ENCODE data around the gene LMX1A.

LMX1A gene

DNA sequence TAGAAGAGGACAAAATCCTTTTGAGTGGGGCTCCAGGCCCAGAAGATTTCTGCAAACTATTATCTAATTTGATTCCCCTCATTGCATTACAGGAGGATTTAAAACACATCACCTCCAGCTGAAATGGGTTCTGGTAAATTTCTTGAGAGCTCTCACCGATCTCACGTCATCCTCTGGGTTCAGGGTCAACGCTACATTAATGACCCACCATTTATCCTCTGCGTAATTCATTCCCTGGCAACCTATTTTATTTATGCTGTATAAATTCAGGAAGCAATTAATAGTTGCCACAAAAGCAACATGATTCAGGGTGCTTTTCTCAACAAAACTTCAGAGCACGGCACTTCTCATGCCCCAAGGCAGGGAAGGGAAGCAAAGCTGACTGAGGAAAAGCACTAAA is 38.9 kb downstream of the LMX1A start:
- DNase-seq: peak in 1 of 3 experiments; percentile 24

DNA sequence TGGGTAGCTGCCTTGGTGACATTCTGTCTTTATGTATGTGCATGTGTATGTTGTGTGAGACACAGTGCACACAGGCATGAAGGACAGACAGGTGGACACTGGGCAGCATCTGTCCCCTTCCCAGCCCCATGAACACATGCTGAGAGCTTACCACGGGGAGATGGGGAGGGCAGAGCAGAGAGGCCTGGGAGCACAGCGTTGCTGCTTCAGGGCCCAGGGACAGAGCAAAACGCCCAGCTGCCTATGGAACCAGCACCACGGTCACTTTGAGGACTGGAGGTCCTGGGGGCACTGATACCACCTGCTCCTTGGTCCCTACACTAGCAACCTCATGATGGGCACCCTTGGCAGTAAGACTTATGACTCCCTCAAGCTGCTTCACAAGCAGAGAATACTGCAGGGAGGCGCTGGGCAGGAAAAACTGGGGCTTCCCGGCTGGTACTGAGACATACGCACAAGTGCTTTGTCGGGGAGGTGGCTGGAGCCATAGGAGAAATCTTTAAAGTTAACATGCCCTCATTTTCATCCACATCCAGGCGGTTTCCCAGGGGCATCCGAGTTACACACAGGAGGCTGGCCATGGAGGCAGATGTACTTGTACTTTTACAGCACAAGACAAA is 40.3 kb downstream of the LMX1A start:
- DNase-seq: no peak

DNA sequence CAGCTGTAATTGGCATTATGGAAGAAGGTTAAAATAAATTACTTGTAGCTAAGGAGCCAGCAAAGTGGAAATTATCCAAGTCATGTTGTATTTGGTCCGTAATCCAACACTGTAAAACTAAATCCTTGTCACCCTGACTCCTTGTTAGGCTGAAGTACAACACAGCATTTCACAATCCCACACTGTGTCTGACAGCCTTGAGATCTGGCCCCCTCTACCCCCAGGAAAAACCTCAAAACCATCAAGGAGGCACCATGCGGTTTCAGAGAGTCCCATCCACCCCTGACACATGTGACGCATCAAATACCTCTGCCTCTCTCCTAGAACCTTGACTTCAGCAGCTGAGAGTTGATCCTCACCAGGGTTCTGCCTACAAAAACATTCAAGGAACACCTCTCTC is 41.0 kb downstream of the LMX1A start:
- no peak for DNase-seq

DNA sequence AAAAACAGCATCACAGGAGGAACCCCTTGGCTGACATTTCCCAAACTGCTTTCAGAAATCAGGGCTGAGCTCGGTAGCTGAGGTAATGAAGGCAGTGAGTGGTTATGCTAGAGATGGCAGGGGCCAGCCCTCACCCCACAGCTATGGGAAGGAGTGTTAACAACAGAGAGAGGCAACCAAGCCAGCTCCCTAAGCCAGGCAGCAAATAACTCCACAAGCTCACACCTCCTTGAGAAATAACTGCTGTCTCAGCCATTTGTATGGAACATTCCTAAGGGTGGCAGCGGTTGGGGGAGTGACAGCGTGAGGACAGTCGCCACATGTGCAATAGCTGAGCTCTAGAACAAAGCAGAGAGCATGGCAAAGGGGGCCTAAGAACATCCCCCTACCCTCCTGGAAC is 42.6 kb downstream of the LMX1A start:
- DNase-seq: no peak

DNA sequence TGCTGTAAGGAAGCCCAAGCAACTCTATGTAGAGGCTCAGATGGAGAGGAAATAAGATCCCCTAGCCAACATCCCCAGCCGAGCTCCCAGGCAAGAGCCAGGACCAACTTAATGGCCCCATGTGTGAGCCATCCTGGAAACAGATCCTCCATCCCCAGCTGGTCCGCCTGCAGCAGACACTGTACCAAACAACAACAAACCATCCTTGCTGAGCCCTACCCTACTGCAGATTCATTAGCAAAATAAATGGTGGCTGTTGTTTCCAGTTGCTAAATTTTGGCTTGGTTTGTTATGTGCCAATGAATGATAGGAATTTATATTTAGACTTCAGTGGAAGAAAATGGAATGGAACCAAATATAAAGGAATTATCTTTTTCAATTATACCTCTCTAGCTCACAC is 43.9 kb downstream of the LMX1A start:
- DNase-seq: no peak

DNA sequence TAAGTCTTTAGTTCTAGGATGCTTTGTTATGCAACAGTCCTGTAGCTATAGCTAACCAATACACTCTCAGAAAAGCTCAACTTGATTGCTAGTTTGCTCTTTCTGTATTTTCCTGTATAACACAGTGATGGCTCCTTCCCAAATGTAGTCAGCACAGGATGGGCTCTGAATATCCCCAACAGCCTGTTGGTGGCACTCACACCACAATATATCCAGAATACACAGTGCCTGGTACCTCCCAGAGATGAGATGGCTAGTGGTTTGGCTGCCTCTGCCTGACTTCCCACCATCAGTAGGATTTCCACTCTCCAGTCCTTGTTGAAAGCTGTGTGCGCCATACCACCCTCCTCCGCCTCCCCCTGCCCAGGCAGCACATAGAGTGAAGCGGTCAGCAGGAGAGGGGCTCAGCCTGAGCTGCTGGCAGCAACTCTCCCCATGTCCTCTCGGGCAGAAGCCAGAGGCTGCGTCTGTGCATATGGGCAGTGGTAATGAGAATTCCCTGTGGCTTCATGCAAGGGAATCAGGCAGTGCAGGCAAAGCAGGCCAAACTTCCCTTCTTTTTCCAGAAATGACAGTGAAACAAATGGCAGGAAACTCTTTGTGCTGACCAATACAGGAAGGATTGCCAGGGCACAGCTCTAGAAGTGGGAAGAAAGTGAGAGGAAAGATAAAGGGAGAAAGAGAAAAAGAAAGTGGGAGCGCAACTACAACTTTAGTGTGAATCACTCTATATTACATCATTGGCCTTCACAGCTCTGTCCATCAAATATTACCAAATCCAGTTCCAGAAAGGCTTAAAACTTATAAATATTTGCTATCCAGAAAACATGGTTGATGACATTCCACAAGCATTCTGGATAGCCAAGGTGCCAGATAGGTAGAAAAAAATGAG is 49.7 kb downstream of the LMX1A start:
- DNase-seq: no peak

DNA sequence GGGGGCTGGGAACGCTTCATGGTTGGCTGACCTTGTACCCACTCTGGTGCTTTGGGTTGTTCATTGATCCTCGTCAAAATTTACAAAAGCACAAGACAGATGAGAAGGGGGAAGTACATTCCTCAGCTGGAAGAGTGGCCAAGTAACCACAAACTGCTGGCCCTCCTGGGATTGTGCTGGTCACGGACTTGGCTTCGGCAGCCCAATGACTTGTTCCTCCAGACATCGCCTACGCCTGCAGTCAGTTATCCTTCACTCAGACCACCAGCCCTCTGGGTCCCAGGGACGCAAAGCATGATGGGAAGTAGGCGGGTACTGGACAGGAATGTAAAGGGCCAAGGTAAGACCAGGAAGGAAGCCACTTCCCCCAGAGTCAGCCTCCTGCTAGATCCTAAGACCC is 53.1 kb downstream of the LMX1A start:
- no peak for DNase-seq

DNA sequence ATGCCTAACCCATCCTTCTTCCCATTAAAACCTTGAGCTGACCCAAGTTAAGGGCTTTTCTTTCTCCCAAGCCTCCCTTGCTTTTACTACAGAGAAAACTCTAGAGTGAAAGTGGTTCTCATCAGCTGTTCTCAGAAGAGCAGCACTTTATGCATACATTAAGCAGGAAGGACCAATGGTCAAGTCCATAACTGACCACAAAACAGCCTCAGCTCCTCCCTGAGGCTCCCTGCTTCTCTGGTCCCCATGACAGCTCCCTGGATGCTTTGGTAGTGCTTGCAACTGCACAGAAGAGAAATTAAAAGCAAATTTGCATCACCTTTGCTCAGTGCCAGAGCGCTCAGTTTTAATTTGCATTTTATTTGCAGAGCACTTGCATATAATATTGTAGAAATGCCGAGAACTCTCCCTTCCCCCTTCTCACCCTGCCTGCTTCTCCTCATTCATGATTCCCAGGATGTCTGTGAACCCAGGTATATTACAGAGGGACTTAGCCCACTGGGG is 56.1 kb downstream of the LMX1A start:
- no peak for DNase-seq

DNA sequence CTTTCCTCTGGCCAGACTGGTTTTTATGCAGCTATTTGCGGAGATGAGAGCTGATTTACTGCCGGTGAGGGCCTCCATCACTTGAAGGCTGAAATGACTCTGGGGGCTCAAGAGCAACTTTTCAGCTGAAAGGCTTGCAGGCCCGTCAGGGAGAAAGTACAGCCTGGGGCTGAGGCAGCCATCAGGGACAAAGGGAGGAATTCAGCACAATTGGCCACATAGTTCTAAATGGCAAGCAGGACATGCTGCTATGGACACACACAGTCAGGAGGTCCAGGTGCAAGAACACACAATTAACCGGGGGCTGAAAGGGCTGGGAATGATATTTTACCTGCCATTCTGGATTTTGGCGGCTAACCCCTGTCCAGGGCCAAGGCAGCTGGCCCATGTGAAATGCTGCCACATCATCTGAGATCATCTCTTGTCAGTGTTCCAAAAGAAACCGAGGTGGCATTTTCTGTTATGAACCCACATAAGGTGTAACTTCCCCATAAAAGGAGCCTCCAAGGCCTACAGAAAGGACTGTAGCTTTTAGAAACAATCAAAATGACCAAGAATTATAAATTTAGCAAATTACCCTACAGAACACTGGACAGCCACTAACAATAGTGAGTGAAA is 58.2 kb downstream of the LMX1A start:
- DNase-seq: peak in 1 of 3 experiments; percentile 44

DNA sequence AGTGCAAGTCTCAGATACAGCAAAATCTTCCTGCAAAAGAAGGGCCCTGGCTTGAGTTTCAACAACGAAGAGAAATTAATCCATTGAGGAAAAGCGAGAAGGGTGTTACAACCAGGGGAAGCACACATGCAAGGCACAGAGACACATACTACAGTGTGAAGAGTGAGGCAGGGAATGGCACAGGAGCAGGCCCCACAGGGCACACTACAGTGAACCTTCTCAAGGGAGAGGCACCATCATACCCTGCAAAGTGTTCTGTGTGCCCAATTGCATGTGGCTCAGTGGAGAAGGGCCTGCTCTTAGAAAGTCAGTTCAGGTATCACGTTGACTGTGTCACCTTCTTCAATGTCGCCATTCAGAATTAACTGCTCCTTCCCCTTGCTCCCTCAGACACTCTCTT is 60.3 kb downstream of the LMX1A start:
- DNase-seq: no peak

DNA sequence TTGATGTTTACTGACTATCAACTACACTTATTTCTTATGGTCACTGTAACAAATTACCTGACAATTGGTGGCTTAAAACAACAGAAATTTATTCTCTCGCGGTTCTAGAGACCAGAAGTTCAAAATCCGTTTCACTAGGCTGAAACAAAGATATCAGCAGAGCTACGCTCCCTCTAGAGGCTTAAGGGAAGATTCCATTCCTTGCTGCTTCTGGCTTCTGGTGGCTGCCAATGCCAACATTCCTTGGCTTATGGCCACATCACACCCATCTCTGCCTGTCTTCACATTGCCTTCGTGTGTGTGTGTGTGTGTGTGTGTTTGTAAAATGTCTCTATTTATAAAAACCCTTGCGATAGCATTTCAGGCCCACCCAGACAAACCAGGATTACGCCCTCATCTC is 66.4 kb downstream of the LMX1A start:
- peak in 1 of 3 experiments; percentile 20 for DNase-seq

DNA sequence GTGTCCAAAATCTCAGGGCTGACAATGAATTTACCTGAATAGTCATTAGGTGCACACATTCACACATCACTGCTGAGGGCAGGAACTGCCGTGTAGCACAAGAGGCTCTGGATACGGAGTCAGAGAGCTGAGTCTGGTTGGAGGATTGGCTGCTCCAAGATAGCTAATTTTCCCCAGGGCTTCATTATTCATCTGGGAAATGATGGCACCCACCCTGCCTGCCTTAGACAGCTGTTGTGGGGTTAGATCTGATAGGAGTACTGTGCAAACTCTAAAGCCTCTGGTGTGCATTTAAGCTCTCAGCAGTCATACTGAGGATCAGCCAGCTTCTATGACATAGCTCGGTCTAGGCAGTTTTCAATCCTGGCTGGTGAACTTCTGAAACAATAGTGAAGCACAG is 67.0 kb downstream of the LMX1A start:
- peak in 1 of 3 experiments; percentile 29 for DNase-seq

DNA sequence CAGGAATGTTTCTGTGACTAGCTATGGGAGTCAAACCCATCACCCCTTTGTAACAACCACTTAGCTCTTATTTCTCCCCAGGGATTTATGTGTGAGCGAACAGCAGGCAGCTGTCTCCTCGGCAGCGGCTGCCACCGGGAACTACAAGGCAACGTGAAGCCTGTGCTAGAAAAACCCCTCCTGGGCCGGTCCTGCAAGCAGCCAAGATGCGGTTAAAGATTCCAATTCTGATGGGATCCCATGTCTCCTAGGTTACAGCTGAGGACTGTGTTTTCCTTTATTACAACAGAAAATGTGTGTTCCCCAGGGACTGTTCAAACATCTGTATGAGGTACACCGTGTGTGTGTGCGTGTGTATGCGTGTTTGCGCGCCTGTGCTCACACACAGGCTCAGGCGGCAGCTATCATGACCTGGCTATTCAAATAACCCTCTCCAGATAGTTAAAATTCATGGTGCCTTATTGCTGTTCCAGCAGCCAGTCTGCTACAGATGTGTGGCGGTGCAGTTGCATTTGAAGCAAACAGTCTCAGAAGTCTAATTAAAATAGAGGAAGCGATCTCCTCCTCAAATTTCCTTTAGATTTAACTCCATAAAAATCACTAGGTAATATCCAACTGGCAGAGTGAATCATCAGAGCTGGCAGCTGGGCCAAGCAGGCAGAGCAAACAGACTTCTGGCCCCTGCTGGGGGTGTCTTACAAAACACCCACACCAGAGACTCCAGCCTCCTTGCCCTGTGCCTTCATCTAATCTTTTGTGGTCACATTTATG is 68.0 kb downstream of the LMX1A start:
- DNase-seq: peak; percentile 85 to 93 (median 91)

DNA sequence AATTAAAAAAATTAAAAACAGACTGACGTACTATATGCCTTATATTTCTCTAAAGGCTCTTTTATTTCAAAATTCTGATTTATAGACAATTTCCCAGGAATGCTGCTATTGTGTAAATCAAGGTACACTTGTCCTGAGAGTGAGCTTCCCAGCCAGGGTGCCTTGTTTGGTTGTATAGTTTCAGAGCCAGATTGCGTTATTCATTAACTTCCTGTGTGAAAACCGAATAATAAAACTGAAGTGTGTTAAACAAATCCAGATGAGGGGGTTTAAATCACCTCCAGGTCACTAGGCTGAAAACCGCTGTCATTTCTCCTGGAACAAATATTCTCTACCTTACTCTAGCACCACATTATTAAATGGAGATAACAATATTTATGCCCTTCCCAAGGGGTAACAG is 68.7 kb downstream of the LMX1A start:
- no peak for DNase-seq

DNA sequence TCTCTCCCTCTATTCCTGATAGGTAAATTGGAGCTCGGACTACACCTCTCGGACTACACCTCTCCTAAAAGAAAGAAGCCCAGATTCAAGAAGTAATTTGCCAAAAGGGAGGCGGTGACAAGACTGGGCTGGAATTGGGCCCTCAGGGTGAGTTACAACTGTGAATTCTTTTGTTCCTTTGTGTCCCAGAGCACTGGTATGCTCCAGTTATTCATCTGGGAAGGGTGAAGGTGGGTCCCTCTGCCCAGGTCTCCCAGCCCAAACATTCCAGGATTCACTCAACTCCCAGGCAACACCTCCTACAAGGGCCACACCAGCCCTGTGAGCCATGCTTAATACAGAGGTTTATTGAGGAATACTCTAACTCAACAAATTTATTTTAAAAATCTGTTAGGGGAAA is 69.2 kb downstream of the LMX1A start:
- DNase-seq: peak in 1 of 3 experiments; percentile 11

DNA sequence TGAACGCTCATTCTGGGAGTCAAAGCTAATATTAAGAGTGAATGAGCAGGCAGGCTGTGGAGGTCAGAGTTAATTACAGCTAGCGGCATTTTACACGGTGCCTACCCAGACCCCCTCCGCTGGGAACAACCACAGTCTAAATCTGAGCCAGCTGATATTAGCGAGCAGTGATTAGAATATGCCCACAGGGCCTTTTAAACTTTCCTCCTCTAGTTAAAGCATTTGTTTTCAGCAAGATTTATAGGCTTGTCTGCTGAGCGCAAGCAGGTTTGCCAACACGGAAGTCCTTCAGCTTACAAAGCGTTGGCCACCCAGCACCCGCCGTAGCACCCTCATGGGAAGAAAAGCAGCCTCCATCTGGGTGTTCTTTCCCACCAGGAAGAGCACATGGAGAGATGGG is 72.1 kb downstream of the LMX1A start:
- DNase-seq: peak in 2 of 3 experiments; percentile 80 to 94

DNA sequence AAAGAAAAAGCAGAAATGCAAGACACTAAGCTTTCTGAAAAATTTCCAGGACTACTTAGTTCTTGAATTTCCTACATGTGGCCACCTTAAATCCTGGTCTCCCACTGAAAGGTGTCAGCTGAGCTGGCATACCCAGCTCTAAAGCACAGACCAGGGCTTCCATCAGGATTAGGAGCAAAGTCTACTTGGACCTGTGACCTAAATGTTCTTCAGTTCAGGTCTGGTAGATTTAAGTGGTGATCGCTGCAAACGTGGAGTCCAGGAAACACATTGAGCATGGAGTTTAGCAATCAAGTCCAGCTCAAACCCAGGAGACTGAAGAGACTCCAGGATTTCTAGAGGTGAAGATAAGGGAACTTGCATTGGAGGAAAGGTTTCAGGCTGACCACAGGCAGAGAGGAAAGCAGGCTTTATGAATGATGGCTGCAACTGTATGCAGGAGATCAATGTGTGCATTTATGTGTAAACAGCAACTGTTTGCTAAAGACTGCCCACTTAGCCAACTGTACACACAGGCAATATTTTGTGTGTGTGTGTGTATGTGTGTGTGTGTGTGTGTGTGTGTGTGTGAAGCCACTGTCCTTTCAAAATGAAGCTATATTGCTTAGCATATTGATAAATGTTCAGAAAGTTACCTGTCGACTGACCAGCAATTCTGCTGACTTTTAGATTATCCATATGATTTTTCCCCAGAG is 75.2 kb downstream of the LMX1A start:
- DNase-seq: peak in 1 of 3 experiments; percentile 25

DNA sequence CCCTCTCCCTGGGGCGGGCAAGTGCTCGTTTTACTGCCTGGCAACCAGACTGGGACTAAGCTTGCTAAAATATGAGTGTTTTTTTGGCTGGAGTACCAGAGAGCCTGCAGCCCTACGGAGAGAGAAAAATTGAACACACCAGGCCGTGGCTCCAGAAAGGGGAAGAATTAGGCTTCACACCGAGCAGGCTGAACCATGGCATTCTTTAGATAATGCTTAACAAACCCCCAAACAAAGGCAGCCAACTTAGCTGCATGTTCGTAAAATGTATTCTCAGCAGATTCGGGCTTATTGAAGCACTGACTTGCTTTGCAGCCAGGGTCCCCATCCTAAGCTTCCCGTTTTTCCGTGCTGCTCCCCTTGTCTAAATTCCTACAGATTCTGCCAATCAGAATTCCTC is 76.6 kb downstream of the LMX1A start:
- no peak for DNase-seq

DNA sequence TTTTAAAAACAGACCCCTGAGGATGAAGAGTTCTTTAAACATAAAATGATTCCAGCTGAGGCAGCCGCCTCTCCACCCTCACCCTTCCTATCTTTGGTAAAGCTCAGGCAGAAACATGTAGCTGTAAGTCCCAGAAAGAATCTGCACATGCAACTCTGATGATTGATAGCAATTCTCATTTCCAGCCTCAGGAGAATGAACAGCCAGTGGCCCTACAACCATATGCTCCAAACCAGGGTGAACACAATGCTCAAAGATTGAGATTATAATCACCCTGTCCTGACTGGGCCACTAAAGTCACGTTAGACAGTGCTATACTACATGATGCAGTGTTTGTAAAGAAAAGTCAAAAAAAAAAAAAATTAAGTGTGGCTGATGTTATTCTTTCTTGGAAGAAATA is 80.2 kb downstream of the LMX1A start:
- no peak for DNase-seq

DNA sequence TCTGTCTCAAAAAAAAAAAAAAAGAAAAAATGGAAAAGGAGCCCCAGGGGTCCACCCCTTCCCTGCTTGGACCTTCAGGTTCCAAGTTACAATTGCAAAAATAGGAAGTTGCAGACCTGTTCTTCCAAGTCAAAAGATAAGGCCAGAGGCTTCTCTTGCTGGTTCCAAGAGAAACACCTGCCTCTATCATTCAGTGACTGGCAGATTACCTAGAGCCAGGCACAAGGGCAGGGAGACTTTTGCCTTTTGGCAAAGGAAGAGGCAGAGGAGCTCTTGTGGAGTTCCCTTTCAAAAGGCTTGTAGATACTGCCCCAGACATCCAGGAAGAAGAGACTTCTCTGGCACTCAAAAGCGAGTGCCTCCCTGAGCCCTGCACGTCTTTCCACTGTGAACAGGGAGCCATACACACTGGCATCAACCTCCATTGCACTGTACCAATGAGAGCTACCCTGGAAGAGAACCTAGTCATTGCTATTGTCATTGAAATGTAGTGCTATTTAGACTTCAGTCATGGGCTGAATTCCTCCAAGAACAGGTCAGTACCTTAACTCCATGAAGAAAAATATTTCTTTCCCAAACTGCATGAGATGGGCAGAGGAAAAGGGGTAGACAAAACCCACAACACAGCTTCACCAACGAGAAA is 91.2 kb downstream of the LMX1A start:
- no peak for DNase-seq

DNA sequence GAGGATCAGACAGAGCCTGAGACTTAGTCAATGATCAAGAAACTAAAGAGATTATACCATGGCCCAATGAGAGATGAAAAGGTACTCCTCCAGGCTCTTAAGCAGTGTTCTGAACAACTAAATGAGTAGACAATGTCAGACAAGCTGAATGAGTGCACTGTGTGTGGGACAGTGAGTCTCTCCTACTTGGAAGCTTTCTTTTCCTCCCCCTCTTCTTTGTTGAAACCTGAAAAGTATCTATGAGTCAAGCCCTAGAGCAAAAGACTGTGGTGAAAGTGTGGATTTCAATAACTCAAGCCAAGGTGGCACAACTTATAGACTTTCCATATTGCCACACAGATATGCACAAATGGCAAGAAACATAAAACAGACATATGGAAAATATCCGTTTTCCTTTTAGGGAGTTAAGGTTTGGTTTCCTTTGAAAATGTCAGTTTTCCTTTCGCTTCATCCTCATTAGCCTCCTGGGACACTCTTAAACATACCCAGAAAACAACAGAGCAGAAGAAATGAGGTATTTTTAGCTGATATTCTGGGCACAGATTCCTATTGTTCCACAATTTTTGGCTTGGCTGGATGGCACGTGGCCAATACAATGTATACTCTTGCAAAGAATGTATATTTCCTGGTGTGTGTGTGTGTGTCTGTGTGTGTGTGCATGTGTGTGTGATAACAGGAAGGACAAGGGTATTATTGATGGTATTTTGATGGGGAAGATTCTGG is 96.6 kb downstream of the LMX1A start:
- DNase-seq: no peak
